ENCODE measurements around the gene SH3BP2.

Gene SH3BP2

GRCh38 chr4:2855584-2855983 is 62.7 kb downstream of the SH3BP2 start:
- no peaks in the 10 kb centered on the region for H3K36me3 ChIP-seq (ENCODE audit: control insufficient read depth, insufficient read depth, low read length)
- no peaks in the 10 kb centered on the region for H3K9me3 ChIP-seq (ENCODE audit: control insufficient read depth, insufficient read depth, low read length)
- H3K4me3 ChIP-seq (ENCODE audit: low read length): no peak overlapping the region
- H3K27ac ChIP-seq (ENCODE audit: low read length): no peak overlapping the region
- DNase-seq (ENCODE audit: low read depth, low spot score): no peak
- peaks cover 1% of the 10 kb centered on the region; the same call in 1 of the 2 replicates for H3K4me1 ChIP-seq (ENCODE audit: control insufficient read depth, insufficient read depth, low read length)
- no peaks in the 10 kb centered on the region for H3K27me3 ChIP-seq (ENCODE audit: control insufficient read depth, insufficient read depth, low read length)
- no CpG with 5 or more reads among the region's 5 CpGs for WGBS (ENCODE audit: insufficient coverage, insufficient read length)

DNA sequence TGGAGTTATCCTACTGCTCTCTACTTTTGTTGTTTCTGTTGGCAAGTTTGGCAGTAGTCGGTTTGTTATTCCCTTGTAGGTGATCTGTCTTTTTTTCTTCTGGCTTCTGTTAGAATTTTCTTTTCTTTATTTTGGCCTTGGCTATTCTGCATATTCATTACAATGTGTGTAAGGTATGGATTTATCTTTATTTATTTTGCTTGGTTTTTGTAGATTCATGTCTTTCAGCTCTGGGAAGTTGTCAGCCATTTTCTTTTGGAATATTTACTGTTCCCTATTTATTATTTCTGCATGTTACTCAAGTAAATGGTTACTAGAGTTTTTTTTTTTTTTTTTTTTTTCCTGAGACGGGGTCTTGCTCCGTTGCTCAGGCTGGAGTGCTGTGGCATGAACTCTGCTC is 63.4 kb downstream of the SH3BP2 start:
- H3K4me1 ChIP-seq (ENCODE audit: control insufficient read depth, insufficient read depth, low read length): peaks cover 1% of the 10 kb centered on the region
- H3K27ac ChIP-seq (ENCODE audit: low read length): no peak overlapping the region
- H3K4me3 ChIP-seq (ENCODE audit: low read length): no peak overlapping the region
- H3K9me3 ChIP-seq (ENCODE audit: control insufficient read depth, insufficient read depth, low read length): no peaks in the 10 kb centered on the region
- no peaks in the 10 kb centered on the region for H3K27me3 ChIP-seq (ENCODE audit: control insufficient read depth, insufficient read depth, low read length)
- WGBS (ENCODE audit: insufficient coverage, insufficient read length): no CpG with 5 or more reads among the region's 3 CpGs
- H3K36me3 ChIP-seq (ENCODE audit: control insufficient read depth, insufficient read depth, low read length): no peaks in the 10 kb centered on the region
- no peak for DNase-seq (ENCODE audit: low read depth, low spot score)

DNA sequence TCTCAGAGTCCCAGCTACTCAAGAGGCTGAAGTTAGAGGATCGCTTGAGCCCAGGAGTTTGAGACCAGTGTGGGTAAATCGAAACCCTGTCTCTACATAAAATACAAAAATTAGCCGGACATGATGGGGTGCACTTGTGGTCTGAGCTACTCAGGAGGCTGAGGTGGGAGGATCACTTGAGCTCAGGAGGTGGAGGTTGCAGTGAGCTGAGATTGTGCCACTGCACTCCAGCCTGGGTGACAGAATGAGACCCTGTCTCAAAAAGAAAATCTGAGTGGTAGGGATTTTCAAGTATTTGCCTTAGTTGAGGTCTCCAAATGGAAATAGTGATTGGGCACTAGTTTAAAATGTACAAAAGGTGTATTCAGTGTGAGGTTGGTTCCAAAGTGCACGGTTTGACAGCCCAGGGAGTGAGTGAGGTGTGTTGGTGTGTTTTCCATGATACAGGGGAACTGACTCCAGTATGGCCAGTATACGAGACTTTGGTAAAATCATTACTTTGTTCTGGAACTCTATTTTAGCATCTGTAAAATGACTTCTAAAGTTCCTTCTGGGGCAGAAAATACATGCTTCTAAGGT is 64.6 kb downstream of the SH3BP2 start:
- H3K36me3 ChIP-seq (ENCODE audit: control insufficient read depth, insufficient read depth, low read length): no peaks in the 10 kb centered on the region
- no peaks in the 10 kb centered on the region for H3K27me3 ChIP-seq (ENCODE audit: control insufficient read depth, insufficient read depth, low read length)
- H3K4me1 ChIP-seq (ENCODE audit: control insufficient read depth, insufficient read depth, low read length): peaks cover 5% of the 10 kb centered on the region
- no peaks in the 10 kb centered on the region for H3K9me3 ChIP-seq (ENCODE audit: control insufficient read depth, insufficient read depth, low read length)
- WGBS (ENCODE audit: insufficient coverage, insufficient read length): no CpG with 5 or more reads among the region's 5 CpGs
- H3K27ac ChIP-seq (ENCODE audit: low read length): no peak overlapping the region
- no peak for DNase-seq (ENCODE audit: low read depth, low spot score)
- no peak overlapping the region for H3K4me3 ChIP-seq (ENCODE audit: low read length)

GRCh38 chr4:2858451-2859217 is 65.7 kb downstream of the SH3BP2 start:
- DNase-seq (ENCODE audit: low read depth, low spot score): no peak
- Histone ChIP-seq H3K27ac (ENCODE audit: low read length) (no peak overlapping the region), H3K4me3 (ENCODE audit: low read length) (no peak overlapping the region), H3K4me1 (ENCODE audit: control insufficient read depth, insufficient read depth, low read length) (peaks cover 9% of the 10 kb centered on the region), H3K36me3 (ENCODE audit: control insufficient read depth, insufficient read depth, low read length) (no peaks in the 10 kb centered on the region), H3K27me3 (ENCODE audit: control insufficient read depth, insufficient read depth, low read length) (no peaks in the 10 kb centered on the region), H3K9me3 (ENCODE audit: control insufficient read depth, insufficient read depth, low read length) (no peaks in the 10 kb centered on the region)
- WGBS (ENCODE audit: insufficient coverage, insufficient read length): no CpG with 5 or more reads among the region's 7 CpGs

DNA sequence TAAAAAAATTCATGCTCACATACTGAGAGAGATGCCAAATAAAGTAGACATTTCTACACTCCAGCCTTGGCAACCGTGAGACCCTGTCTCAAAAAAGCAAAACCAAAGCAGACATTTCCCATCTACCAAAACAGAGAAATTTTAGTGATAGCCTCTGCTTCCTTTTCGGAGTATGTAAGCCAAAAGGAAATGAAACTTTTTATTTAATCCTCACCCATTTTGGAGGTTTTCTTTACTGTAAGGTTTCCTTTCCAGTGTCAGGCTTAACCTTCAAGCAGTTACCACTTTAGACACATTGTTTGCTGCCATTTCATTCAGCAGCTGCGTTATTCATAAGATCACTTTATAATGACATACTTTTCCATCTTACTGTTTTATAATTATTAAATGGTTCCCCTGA is 66.6 kb downstream of the SH3BP2 start:
- Histone ChIP-seq H3K27me3 (ENCODE audit: control insufficient read depth, insufficient read depth, low read length) (no peaks in the 10 kb centered on the region), H3K27ac (ENCODE audit: low read length) (no peak overlapping the region), H3K9me3 (ENCODE audit: control insufficient read depth, insufficient read depth, low read length) (no peaks in the 10 kb centered on the region), H3K4me1 (ENCODE audit: control insufficient read depth, insufficient read depth, low read length) (peaks cover 9% of the 10 kb centered on the region), H3K36me3 (ENCODE audit: control insufficient read depth, insufficient read depth, low read length) (no peaks in the 10 kb centered on the region), H3K4me3 (ENCODE audit: low read length) (no peak overlapping the region)
- no CpG with 5 or more reads among the region's 3 CpGs for WGBS (ENCODE audit: insufficient coverage, insufficient read length)
- no peak for DNase-seq (ENCODE audit: low read depth, low spot score)

DNA sequence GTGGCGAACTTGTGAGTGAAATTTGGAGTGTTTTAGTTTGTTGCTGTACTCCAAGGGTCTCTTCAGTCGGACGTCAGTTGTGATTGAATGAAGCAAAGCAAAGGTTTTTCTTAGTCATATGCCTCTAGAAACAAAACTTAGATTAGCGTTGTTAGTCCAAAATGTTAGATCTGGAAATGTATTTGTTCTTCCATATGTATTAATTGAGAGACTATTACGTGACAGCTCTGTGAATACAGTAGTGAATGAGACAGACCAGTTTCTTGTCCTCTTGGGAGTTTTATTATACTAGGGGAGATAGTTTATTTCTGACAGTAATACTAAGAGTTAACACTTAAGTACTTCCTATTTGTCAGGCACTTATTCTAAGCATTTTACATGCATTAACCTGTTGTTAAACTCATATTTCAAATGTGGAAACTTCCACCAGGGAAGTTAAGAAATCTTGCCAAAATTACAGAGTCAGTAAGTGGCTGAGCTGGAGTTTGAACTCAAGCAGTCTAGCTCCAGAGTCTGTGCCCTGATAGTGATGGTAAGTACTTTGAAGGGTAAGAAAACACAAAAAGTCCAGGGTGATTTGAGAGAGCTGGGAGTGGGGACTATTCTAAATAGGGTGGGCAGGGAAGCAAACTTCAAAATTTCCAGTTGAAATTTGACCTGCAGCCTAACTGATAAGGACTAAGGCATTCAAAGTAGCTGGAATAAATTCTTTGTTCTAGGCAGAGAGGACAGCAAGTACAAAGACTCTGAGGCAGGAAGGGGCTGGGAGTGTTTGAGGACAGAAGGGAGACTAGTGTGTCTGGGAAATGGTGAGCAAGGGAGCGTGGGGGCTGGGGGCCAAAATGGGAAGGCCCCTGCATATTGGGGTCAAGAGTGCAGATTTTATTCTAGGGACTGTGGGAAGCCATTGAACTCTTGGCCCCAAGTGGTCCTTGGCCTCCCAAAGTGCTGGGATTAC is 67.8 kb downstream of the SH3BP2 start:
- H3K4me1 ChIP-seq (ENCODE audit: control insufficient read depth, insufficient read depth, low read length): peaks cover 9% of the 10 kb centered on the region
- H3K9me3 ChIP-seq (ENCODE audit: control insufficient read depth, insufficient read depth, low read length): no peaks in the 10 kb centered on the region
- no peak overlapping the region for H3K27ac ChIP-seq (ENCODE audit: low read length)
- no peaks in the 10 kb centered on the region for H3K27me3 ChIP-seq (ENCODE audit: control insufficient read depth, insufficient read depth, low read length)
- H3K36me3 ChIP-seq (ENCODE audit: control insufficient read depth, insufficient read depth, low read length): no peaks in the 10 kb centered on the region
- no CpG with 5 or more reads among the region's 6 CpGs for WGBS (ENCODE audit: insufficient coverage, insufficient read length)
- no peak overlapping the region for H3K4me3 ChIP-seq (ENCODE audit: low read length)
- DNase-seq (ENCODE audit: low read depth, low spot score): no peak

DNA sequence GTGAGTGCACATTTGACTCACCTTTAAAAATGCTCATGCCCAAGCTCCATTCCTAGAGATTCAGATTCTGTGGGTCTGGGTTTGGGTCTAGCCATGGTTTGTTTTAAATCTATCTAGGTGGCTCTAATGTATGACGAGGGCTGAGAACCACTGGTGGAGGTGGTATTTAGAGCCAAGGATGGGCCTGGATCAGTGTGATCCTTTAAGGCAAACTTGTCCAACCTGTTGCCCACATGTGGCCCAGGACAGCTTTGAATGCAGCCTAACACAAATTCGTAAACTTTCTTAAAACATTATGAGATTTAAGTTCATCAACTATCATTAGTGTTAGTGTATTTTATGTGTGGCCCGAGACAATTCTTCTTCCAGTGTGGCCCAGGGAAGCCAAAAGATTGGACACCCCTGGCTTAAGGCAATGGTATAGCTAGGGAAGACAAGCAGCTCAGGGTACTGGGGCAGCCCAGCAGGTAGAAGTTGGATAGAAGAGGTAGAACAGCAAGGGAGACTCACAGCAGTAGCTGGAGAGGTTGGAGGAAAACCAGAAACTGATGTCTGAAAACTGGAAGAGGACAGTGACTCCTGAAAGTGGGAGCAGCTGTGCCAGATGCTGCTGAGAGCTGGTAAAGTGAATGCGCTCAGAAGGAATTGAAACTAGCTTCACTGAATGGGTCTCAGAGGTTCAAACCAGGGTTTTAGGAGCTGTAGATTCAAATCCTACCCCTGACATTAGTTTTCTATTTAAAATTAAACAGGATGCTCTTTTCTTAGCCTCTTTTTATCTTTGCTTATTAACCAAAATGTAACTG is 68.9 kb downstream of the SH3BP2 start:
- no CpG with 5 or more reads among the region's 4 CpGs for WGBS (ENCODE audit: insufficient coverage, insufficient read length)
- no peak for DNase-seq (ENCODE audit: low read depth, low spot score)
- Histone ChIP-seq H3K9me3 (ENCODE audit: control insufficient read depth, insufficient read depth, low read length) (no peaks in the 10 kb centered on the region), H3K27me3 (ENCODE audit: control insufficient read depth, insufficient read depth, low read length) (no peaks in the 10 kb centered on the region), H3K4me3 (ENCODE audit: low read length) (no peak overlapping the region), H3K36me3 (ENCODE audit: control insufficient read depth, insufficient read depth, low read length) (no peaks in the 10 kb centered on the region), H3K4me1 (ENCODE audit: control insufficient read depth, insufficient read depth, low read length) (peaks cover 9% of the 10 kb centered on the region), H3K27ac (ENCODE audit: low read length) (no peak overlapping the region)

DNA sequence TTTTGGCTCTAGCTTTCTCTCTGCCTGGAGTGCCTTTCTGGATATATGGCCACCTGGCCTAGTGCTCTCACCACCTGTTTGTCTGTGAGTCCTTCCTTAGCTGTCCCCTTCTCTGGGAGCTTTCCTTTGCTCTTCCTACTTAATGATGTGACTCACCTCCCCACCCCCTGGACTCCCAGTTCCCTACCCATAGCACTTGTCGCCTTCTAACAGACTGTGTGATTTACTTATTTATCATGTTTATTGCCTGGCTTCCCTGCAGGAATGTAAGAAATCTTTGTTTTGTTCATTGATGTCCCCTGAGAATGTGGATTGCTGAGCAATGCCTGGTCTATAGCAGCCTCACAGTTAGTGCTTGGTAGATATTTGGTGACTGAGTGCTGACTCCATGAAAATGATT is 69.6 kb downstream of the SH3BP2 start:
- H3K36me3 ChIP-seq (ENCODE audit: control insufficient read depth, insufficient read depth, low read length): no peaks in the 10 kb centered on the region
- H3K4me3 ChIP-seq (ENCODE audit: low read length): no peak overlapping the region
- H3K9me3 ChIP-seq (ENCODE audit: control insufficient read depth, insufficient read depth, low read length): no peaks in the 10 kb centered on the region
- no CpG with 5 or more reads among the region's 1 CpG for WGBS (ENCODE audit: insufficient coverage, insufficient read length)
- H3K4me1 ChIP-seq (ENCODE audit: control insufficient read depth, insufficient read depth, low read length): peaks cover 9% of the 10 kb centered on the region
- no peak overlapping the region for H3K27ac ChIP-seq (ENCODE audit: low read length)
- no peaks in the 10 kb centered on the region for H3K27me3 ChIP-seq (ENCODE audit: control insufficient read depth, insufficient read depth, low read length)
- DNase-seq (ENCODE audit: low read depth, low spot score): no peak

DNA sequence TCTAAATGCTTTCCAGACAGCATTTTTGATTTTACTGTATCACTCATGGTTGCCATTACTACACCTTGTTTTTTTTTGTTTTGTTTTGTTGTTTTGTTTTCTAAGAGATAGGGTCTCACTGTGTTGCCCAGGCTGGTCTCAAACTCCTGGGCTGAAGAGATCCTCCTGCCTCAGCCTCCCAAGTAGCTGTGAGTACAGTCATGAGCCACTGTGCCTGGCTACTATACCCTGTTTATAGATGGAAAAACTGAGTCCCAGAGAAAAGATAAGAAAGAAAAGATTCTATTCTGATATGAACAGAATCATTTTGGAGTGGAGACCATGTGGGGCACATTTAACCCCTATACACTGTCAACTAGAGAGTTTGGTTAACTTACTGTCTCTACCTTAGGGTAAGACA is 70.8 kb downstream of the SH3BP2 start:
- Histone ChIP-seq H3K4me3 (ENCODE audit: low read length) (no peak overlapping the region), H3K27ac (ENCODE audit: low read length) (no peak overlapping the region), H3K36me3 (ENCODE audit: control insufficient read depth, insufficient read depth, low read length) (no peaks in the 10 kb centered on the region), H3K9me3 (ENCODE audit: control insufficient read depth, insufficient read depth, low read length) (no peaks in the 10 kb centered on the region), H3K4me1 (ENCODE audit: control insufficient read depth, insufficient read depth, low read length) (peaks cover 11% of the 10 kb centered on the region), H3K27me3 (ENCODE audit: control insufficient read depth, insufficient read depth, low read length) (no peaks in the 10 kb centered on the region)
- DNase-seq (ENCODE audit: low read depth, low spot score): no peak

DNA sequence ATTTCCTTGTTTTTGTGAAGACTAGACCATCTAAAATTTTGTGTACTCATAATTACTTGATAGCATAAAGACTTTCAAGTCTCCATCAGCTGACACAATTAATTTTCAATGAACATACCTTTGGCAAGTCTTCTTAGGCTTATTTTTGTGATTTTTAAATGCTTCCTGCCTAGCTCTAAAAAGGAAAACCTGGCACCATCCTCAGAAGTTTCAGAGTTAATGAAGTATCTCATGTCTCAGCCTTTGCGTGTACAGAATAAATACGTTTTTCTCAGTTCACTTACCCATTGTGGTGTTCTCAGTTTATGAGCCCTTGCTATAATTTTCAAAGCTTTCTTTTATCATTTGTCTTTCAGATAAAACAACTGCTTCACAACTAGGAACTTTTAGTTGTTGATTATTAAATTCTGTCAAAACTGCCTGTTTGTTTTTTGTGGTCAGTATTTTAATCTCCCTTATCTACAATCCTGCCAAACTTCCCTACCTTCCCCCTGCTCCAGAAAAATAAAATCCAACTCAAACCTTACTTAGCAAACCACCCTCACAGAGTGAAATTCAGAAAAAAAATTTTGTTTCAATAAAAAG is 72.4 kb downstream of the SH3BP2 start:
- no peak overlapping the region for H3K27ac ChIP-seq (ENCODE audit: low read length)

More for the DNA sequence above, 72.4 kb downstream of the SH3BP2 start:
- DNase-seq (ENCODE audit: low read depth, low spot score): no peak
- H3K9me3 ChIP-seq (ENCODE audit: control insufficient read depth, insufficient read depth, low read length): no peaks in the 10 kb centered on the region
- no peaks in the 10 kb centered on the region for H3K36me3 ChIP-seq (ENCODE audit: control insufficient read depth, insufficient read depth, low read length)
- WGBS (ENCODE audit: insufficient coverage, insufficient read length): no CpG with 5 or more reads among the region's 2 CpGs
- peaks cover 13% of the 10 kb centered on the region for H3K4me1 ChIP-seq (ENCODE audit: control insufficient read depth, insufficient read depth, low read length)
- H3K27me3 ChIP-seq (ENCODE audit: control insufficient read depth, insufficient read depth, low read length): no peaks in the 10 kb centered on the region
- H3K4me3 ChIP-seq (ENCODE audit: low read length): no peak overlapping the region
